Parietal lobe (tissue), 2 donors: Measurements from ENCODE around the gene DIS3L2. TPM values are rescaled to one million over a fixed set of nuclear protein-coding genes. Genes with fewer than 3 reads are reported as not detected.

Experiments used
- small RNA-seq: library from RNA; depleted of rRNA; stranded (forward); fragments of <200 nt; gene quantifications from one replicate; pipeline ENCODE3, GENCODE V24; 2014; ENCODE audit warnings: low replicate concordance
- total RNA-seq: library from RNA; depleted of rRNA; stranded (reverse); fragments of >200 nt; gene quantifications from one replicate; pipeline ENCODE4 v1.2.3, GENCODE V29; 2014

Gene DIS3L2
- total RNA-seq = 67.0 TPM

GRCh38 chr2:231961349-231962166, at the start of gene DIS3L2:
Gene DIS3L2 (plus strand): TSS chr2:231961713. CDS start chr2:232014928, 53,215 bp downstream.

GRCh38 chr2:231926180-231926741, 35.3 kb upstream of the DIS3L2 start, which contains the start of gene NPPC:
Gene NPPC (minus strand): TSS chr2:231926396. CDS start chr2:231926249, 147 bp downstream.

GRCh38 chr2:232378735-232379151, 417.2 kb downstream of the DIS3L2 start, which contains the start of gene ALPP:
Gene ALPP (plus strand): TSS chr2:232378751. CDS start chr2:232378803, 52 bp downstream.

Small RNAs within 50 kb of the gene (small RNA-seq; reads per million reads assigned to genes)
- gene AC068134.3 (not detected), gene AC068134.4 (not detected), gene MIR562 (not detected)

Other genes starting within 250 kb of the DIS3L2 start
- gene PDE6D, start 180.4 kb upstream of the DIS3L2 start, total RNA-seq = 45.4 TPM
- 48.5 TPM for gene COPS7B, start 175.3 kb upstream of the DIS3L2 start, total RNA-seq
- not detected for gene NPPC, start 35.3 kb upstream of the DIS3L2 start, total RNA-seq